Activated CD4-positive, CD25-positive, alpha-beta regulatory T cell treated with anti-CD3 and anti-CD28 coated beads, Interleukin-2, amount 50 U/mL, for 24 hours (primary cell): ENCODE data around the gene ENTPD1.
"Not testable (repeated sequence)": the region's sequence is repeated elsewhere in the genome, so short reads cannot be mapped to it uniquely, and the experiment has no call there.

ENCODE experiments used
- ATAC-seq, 2 donors: fragments of 150-1000 bp; cut with Tn5 transposase; one replicate each; pipeline ENCODE4 v1.10.0; 2021; ENCODE audit warnings: mild to moderate bottlenecking in 1 of 2, moderate library complexity in 1 of 2

Gene ENTPD1

GRCh38 chr10:95867866-95868265, 111.9 kb downstream of the ENTPD1 start:
- no peak for ATAC-seq

- ATAC-seq: no peak
These were observed 116.3 kb downstream of the ENTPD1 start for GRCh38 chr10:95872158-95872711.

GRCh38 chr10:95873139-95873538, 117.2 kb downstream of the ENTPD1 start:
- ATAC-seq: no peak

GRCh38 chr10:95873651-95874050, 117.7 kb downstream of the ENTPD1 start:
- ATAC-seq: no peak

- ATAC-seq: not testable (repeated sequence)
These were observed 118.8 kb downstream of the ENTPD1 start for GRCh38 chr10:95874783-95875182.

GRCh38 chr10:95876756-95877155, 120.8 kb downstream of the ENTPD1 start:
- ATAC-seq: no peak

- ATAC-seq: no peak
These were observed 121.9 kb downstream of the ENTPD1 start for GRCh38 chr10:95877881-95878280.

- no peak for ATAC-seq
These were observed 124.7 kb downstream of the ENTPD1 start for GRCh38 chr10:95880704-95881103.

- no peak for ATAC-seq
These were observed 125.4 kb downstream of the ENTPD1 start for GRCh38 chr10:95881316-95881715.

GRCh38 chr10:95889830-95890229, 133.9 kb downstream of the ENTPD1 start:
- ATAC-seq: no peak

- ATAC-seq: no peak
These were observed 140.3 kb downstream of the ENTPD1 start for GRCh38 chr10:95896071-95896850.

GRCh38 chr10:95905897-95906580, 150.1 kb downstream of the ENTPD1 start:
- not testable (repeated sequence) for ATAC-seq

- ATAC-seq: peak; percentile 16 to 31
These were observed 150.9 kb downstream of the ENTPD1 start for GRCh38 chr10:95906677-95907455.

GRCh38 chr10:95907456-95908253, 151.7 kb downstream of the ENTPD1 start, which contains the start of gene CC2D2B:
TSS of gene CC2D2B (plus strand) at chr10:95907975. CDS start at chr10:95911324, 3,349 bp downstream.
- peak; percentile 92 to 97 for ATAC-seq

- no peak for ATAC-seq
These were observed 152.5 kb downstream of the ENTPD1 start for GRCh38 chr10:95908450-95908849.

- ATAC-seq: no peak
These were observed 153.6 kb downstream of the ENTPD1 start for GRCh38 chr10:95909561-95909960.

GRCh38 chr10:95916039-95916438, 160.1 kb downstream of the ENTPD1 start:
- not testable (repeated sequence) for ATAC-seq
